SK-N-SH (cell line): ENCODE data around the gene GLCCI1.

ENCODE experiments used
- CTCF ChIP-seq: fragments of 200-600 bp; sonication (generic); IDR thresholded peaks from 2 replicates; pipeline ENCODE4 v1.6.1; 2017; ENCODE audit warnings: antibody characterized with exemption, mild to moderate bottlenecking, moderate library complexity
- EP300 ChIP-seq, 2 experiments: IDR thresholded peaks; 2 replicates each; pipeline versions ENCODE4 v1.4.0 to v1.6.1; 2012; ENCODE audit warnings: borderline replicate concordance in 1 of 2, low read depth in 1 of 2, low read length in 1 of 2
- REST ChIP-seq: IDR thresholded peaks from 2 replicates; pipeline ENCODE4 v1.6.1; 2012; ENCODE audit warnings: mild to moderate bottlenecking, low read depth, low read length, moderate library complexity

- no peak for TF ChIP-seq CTCF
- TF ChIP-seq EP300 (IDR thresholded peaks at IDR 0.05; ENCODE audit: borderline replicate concordance in 1 of 2, low read depth in 1 of 2, low read length in 1 of 2) = no peak
- no peak for TF ChIP-seq REST
Measured at GRCh38 chr7:8131694-8132605, 163.4 kb downstream of the GLCCI1 start.
